GM23338 (cell line): ENCODE data around the gene FKBP1A. TPM values are rescaled to one million over a fixed set of nuclear protein-coding genes. Genes with fewer than 3 reads are reported as not detected.

ENCODE experiments used
- CREB1 ChIP-seq: fragments of 250-450 bp; sonication (Bioruptor Pico); IDR thresholded peaks from 2 replicates; pipeline ENCODE4 v1.5.0; 2020; ENCODE audit warnings: low read depth, mild to moderate bottlenecking, moderate library complexity
- EZH2 ChIP-seq: fragments of 200-600 bp; sonication (generic); IDR thresholded peaks from one replicate; pipeline ENCODE4 v1.8.0; 2017; ENCODE audit warnings: antibody characterized with exemption, mild to moderate bottlenecking, low read depth; ENCODE audit not compliant: unreplicated experiment
- JUNB ChIP-seq: IDR thresholded peaks from one replicate; pipeline ENCODE4 v1.6.1; 2016; ENCODE audit warnings: antibody characterized with exemption; ENCODE audit not compliant: unreplicated experiment
- NANOG ChIP-seq: IDR thresholded peaks from 2 replicates; pipeline ENCODE4 v1.6.1; 2016; ENCODE audit warnings: antibody characterized with exemption, borderline replicate concordance
- STAT1 ChIP-seq: IDR thresholded peaks from one replicate; pipeline ENCODE4 v1.6.1; 2016; ENCODE audit warnings: antibody characterized with exemption; ENCODE audit not compliant: unreplicated experiment
- ZNF114 ChIP-seq: fragments of 250-450 bp; sonication (Bioruptor Pico); IDR thresholded peaks from 2 replicates; pipeline ENCODE4 v1.5.0; 2020; ENCODE audit warnings: mild to moderate bottlenecking, moderate library complexity
- ZNF331 ChIP-seq: fragments of 250-450 bp; sonication (Bioruptor Pico); IDR thresholded peaks from 2 replicates; pipeline ENCODE4 v1.5.0; 2020; ENCODE audit warnings: low read depth, mild to moderate bottlenecking, moderate library complexity
- polyA plus RNA-seq: library from polyadenylated mRNA; unstranded; fragments of >200 nt; fragmentation: Nextera tagmentation; extraction: Ambion mirVana; gene quantifications from 2 replicates; pipeline ENCODE4 v1.2.1, GENCODE V29; 2016
- total RNA-seq: library from RNA; depleted of rRNA; stranded (reverse); fragments of >200 nt; shearing (Covaris generic); gene quantifications from 2 replicates; pipeline ENCODE4 v1.2.3, GENCODE V29; 2014
- TF ChIP-seq, protein P1 (sequence below): fragments of 250-450 bp; sonication (Bioruptor Pico); IDR thresholded peaks from 2 replicates; pipeline ENCODE4 v1.5.0; 2020; ENCODE audit warnings: mild to moderate bottlenecking, moderate library complexity
- TF ChIP-seq, protein P2 (sequence below): IDR thresholded peaks from 2 replicates; pipeline ENCODE4 v1.6.1; 2016; ENCODE audit warnings: antibody characterized with exemption

The FKBP1A gene
- total and polyA plus RNA-seq, 2 experiments from 2014 or later: 171 to 350 TPM

DNA sequence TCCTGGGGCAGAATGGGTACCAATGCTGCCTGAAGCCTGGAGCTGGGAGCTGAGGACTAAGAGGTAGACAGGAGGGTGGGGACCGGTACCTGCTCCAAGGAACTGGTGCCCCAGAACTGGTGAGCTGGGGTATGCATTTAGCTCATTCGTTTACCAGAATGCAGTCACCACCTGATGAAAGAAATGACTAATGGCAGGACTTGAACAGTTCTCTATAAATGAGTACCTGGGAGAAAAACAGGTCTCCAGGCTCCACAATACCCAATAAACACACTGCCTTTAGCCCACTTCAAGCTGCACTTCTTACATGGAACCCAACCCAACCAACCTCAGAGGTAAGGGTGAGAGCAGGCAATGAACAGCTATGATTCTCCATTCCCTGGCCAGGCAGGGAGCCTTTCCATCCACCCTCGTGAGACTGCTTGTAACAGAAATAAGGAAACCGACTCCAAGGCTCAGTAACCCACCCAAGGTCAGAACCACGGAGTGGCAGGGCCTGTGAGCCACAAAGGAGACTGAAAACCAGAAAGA, 15.4 kb downstream of the FKBP1A start (continued):
- TF ChIP-seq, protein P1, sequence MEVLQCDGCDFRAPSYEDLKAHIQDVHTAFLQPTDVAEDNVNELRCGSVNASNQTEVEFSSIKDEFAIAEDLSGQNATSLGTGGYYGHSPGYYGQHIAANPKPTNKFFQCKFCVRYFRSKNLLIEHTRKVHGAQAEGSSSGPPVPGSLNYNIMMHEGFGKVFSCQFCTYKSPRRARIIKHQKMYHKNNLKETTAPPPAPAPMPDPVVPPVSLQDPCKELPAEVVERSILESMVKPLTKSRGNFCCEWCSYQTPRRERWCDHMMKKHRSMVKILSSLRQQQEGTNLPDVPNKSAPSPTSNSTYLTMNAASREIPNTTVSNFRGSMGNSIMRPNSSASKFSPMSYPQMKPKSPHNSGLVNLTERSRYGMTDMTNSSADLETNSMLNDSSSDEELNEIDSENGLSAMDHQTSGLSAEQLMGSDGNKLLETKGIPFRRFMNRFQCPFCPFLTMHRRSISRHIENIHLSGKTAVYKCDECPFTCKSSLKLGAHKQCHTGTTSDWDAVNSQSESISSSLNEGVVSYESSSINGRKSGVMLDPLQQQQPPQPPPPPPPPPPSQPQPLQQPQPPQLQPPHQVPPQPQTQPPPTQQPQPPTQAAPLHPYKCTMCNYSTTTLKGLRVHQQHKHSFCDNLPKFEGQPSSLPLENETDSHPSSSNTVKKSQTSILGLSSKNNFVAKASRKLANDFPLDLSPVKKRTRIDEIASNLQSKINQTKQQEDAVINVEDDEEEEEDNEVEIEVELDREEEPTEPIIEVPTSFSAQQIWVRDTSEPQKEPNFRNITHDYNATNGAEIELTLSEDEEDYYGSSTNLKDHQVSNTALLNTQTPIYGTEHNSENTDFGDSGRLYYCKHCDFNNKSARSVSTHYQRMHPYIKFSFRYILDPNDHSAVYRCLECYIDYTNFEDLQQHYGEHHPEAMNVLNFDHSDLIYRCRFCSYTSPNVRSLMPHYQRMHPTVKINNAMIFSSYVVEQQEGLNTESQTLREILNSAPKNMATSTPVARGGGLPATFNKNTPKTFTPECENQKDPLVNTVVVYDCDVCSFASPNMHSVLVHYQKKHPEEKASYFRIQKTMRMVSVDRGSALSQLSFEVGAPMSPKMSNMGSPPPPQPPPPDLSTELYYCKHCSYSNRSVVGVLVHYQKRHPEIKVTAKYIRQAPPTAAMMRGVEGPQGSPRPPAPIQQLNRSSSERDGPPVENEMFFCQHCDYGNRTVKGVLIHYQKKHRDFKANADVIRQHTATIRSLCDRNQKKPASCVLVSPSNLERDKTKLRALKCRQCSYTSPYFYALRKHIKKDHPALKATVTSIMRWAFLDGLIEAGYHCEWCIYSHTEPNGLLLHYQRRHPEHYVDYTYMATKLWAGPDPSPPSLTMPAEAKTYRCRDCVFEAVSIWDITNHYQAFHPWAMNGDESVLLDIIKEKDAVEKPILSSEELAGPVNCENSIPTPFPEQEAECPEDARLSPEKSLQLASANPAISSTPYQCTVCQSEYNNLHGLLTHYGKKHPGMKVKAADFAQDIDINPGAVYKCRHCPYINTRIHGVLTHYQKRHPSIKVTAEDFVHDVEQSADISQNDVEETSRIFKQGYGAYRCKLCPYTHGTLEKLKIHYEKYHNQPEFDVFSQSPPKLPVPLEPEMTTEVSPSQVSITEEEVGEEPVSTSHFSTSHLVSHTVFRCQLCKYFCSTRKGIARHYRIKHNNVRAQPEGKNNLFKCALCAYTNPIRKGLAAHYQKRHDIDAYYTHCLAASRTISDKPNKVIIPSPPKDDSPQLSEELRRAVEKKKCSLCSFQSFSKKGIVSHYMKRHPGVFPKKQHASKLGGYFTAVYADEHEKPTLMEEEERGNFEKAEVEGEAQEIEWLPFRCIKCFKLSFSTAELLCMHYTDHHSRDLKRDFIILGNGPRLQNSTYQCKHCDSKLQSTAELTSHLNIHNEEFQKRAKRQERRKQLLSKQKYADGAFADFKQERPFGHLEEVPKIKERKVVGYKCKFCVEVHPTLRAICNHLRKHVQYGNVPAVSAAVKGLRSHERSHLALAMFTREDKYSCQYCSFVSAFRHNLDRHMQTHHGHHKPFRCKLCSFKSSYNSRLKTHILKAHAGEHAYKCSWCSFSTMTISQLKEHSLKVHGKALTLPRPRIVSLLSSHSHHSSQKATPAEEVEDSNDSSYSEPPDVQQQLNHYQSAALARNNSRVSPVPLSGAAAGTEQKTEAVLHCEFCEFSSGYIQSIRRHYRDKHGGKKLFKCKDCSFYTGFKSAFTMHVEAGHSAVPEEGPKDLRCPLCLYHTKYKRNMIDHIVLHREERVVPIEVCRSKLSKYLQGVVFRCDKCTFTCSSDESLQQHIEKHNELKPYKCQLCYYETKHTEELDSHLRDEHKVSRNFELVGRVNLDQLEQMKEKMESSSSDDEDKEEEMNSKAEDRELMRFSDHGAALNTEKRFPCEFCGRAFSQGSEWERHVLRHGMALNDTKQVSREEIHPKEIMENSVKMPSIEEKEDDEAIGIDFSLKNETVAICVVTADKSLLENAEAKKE (CRISPR knock-in tag): no peak
- TF ChIP-seq CREB1 (CRISPR knock-in tag) (no peak), JUNB (no peak), STAT1 (no peak), EZH2 (no peak), NANOG (no peak), ZNF114 (CRISPR knock-in tag) (no peak), ZNF331 (no peak)
- TF ChIP-seq, protein P2, sequence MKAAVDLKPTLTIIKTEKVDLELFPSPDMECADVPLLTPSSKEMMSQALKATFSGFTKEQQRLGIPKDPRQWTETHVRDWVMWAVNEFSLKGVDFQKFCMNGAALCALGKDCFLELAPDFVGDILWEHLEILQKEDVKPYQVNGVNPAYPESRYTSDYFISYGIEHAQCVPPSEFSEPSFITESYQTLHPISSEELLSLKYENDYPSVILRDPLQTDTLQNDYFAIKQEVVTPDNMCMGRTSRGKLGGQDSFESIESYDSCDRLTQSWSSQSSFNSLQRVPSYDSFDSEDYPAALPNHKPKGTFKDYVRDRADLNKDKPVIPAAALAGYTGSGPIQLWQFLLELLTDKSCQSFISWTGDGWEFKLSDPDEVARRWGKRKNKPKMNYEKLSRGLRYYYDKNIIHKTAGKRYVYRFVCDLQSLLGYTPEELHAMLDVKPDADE: no peak
